ENCODE data around the gene SLIT3. TPM values are rescaled to one million over a fixed set of nuclear protein-coding genes. Genes with fewer than 3 reads are reported as not detected.
A peak's percentile ranks its signal among the peaks of the same experiment; 100 is the strongest.

The SLIT3 gene
- total RNA-seq, 6 donors from 2014 or later = 10.8 to 57.3 (median 32.2) TPM

DNA sequence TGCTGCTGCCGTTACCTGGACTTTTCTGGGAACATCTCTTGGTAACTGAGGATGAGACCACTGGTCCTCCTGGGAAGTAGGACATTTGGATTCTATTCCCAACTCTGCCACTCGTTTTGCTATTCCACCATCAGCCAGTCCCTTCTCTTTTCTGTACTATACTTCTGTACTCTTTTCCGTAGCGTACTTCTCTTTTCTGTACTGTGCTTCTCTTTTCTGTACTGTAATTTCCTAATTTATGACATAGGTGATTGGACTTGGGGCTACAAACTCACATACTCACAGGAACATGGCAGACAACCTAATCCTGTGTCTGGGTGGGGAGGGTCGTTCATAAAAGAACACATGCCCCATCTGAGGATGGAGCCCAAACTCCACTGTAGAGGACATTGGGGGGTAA lies 386.4 kb downstream of the SLIT3 start:
- Histone ChIP-seq H3K27me3 (no peaks in the 10 kb centered on the region), H3K27ac (no peak overlapping the region), H3K36me3 (no peaks in the 10 kb centered on the region), H3K4me3 (no peak overlapping the region), H3K9me3 (no peaks in the 10 kb centered on the region), H3K4me1 (peaks cover 0 to 3% (median 0%) of the 10 kb centered on the region in 4 donors)
- ATAC-seq (ENCODE audit: low FRiP score in 2 of 2) (no peak), DNase-seq (no peak)
- TF ChIP-seq EP300 (IDR thresholded peaks at IDR 0.05) (no peak), POLR2A (IDR thresholded peaks at IDR 0.05) (no peak), POLR2AphosphoS5 (IDR thresholded peaks at IDR 0.05) (no peak)
- TF ChIP-seq, protein P1, sequence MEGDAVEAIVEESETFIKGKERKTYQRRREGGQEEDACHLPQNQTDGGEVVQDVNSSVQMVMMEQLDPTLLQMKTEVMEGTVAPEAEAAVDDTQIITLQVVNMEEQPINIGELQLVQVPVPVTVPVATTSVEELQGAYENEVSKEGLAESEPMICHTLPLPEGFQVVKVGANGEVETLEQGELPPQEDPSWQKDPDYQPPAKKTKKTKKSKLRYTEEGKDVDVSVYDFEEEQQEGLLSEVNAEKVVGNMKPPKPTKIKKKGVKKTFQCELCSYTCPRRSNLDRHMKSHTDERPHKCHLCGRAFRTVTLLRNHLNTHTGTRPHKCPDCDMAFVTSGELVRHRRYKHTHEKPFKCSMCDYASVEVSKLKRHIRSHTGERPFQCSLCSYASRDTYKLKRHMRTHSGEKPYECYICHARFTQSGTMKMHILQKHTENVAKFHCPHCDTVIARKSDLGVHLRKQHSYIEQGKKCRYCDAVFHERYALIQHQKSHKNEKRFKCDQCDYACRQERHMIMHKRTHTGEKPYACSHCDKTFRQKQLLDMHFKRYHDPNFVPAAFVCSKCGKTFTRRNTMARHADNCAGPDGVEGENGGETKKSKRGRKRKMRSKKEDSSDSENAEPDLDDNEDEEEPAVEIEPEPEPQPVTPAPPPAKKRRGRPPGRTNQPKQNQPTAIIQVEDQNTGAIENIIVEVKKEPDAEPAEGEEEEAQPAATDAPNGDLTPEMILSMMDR (IDR thresholded peaks at IDR 0.05) = no peak
- 48 to 68% methylated on average over 5 of the region's 5 CpGs for WGBS, 2 donors

DNA sequence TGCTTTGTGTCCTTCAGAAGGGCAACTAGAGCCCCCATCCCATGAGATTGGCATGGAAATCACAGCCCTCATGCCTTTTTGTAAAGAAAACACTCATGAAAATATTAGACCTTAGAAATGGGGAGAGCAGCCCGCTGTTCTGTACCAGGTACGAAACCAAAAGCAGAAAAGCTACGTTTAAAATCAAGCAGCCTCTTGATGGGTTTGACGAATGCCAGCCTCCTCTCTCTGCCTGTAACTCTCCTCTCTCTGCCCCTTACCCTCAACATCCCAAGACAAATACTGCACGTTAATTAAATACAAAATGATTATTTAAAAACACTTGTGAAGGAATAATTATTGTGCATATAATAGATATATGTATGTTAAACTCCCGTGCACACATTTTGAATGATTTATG lies 390.1 kb downstream of the SLIT3 start:
- Histone ChIP-seq H3K27me3 (no peaks in the 10 kb centered on the region), H3K27ac (no peak overlapping the region), H3K36me3 (no peaks in the 10 kb centered on the region), H3K4me1 (no peaks in the 10 kb centered on the region), H3K4me3 (no peak overlapping the region), H3K9me3 (no peaks in the 10 kb centered on the region)
- DNase-seq (no peak), ATAC-seq (ENCODE audit: low FRiP score in 2 of 2) (no peak)
- WGBS, 2 donors = 71 to 75% methylated on average over 6 of the region's 6 CpGs
- TF ChIP-seq POLR2A (IDR thresholded peaks at IDR 0.05) = no peak
- TF ChIP-seq, protein P1 (IDR thresholded peaks at IDR 0.05) = no peak

DNA sequence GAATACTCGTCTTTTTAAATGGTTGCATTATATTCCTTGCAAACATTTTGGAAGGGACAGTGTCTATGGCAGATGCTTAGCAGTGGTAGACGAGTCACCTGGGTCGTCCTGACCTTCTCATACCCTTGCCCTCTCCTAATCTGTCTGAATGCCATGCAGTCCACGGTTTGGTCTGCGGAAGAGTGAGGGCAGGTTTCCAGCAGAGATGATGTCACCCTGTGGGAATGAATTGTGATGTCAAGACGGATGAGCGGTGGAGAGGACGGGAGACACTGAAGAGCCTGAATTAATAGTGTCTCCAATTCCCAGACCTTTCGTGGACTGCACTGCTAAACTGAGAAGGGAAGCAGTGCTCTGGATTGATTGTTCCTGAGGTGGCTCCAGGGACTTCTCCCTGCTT lies 392.7 kb downstream of the SLIT3 start:
- DNase-seq = no peak
- H3K27me3 ChIP-seq = no peaks in the 10 kb centered on the region
- H3K36me3 ChIP-seq = no peaks in the 10 kb centered on the region
- no peak overlapping the region for H3K27ac ChIP-seq
- H3K4me3 ChIP-seq = no peak overlapping the region
- 53 to 65% methylated on average over 9 of the region's 9 CpGs for WGBS, 2 donors
- TF ChIP-seq EP300 (IDR thresholded peaks at IDR 0.05) (no peak), POLR2A (IDR thresholded peaks at IDR 0.05) (no peak), POLR2AphosphoS5 (IDR thresholded peaks at IDR 0.05) (no peak)
- TF ChIP-seq, protein P1 (IDR thresholded peaks at IDR 0.05) = no peak
- H3K9me3 ChIP-seq = no peaks in the 10 kb centered on the region
- ATAC-seq (ENCODE audit: low FRiP score in 2 of 2) = peak in 1 of 2 donors; percentile 35
- no peaks in the 10 kb centered on the region for H3K4me1 ChIP-seq

DNA sequence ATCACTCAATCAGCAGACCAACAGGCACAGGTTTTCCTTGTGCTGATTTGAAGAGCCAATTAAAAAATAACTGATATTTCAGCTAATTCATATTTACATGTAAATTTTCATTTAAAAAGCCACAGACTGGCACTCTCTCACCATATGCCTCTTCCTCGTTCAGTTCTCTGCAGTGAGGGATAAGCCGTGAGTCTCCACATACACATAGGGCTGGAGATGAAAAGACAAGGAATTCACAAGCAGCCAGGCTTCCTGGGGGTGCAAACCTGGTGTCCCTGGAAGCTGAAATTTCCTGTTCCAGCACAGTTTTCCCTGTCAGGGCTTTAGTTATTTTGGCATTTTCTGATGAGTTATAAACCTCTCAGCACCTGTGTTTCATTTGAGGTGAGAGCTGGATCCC lies 397.9 kb downstream of the SLIT3 start:
- no peaks in the 10 kb centered on the region for H3K27me3 ChIP-seq
- TF ChIP-seq POLR2A (IDR thresholded peaks at IDR 0.05) (no peak), POLR2AphosphoS5 (IDR thresholded peaks at IDR 0.05) (no peak)
- TF ChIP-seq, protein P1 (IDR thresholded peaks at IDR 0.05) = no peak
- ATAC-seq (ENCODE audit: low FRiP score in 2 of 2) = no peak
- H3K4me3 ChIP-seq = no peak overlapping the region
- no peaks in the 10 kb centered on the region for H3K36me3 ChIP-seq
- no peak for DNase-seq
- H3K9me3 ChIP-seq = no peaks in the 10 kb centered on the region
- no peak overlapping the region for H3K27ac ChIP-seq
- 56 to 90% methylated on average over 2 of the region's 2 CpGs for WGBS, 2 donors
- H3K4me1 ChIP-seq = no peaks in the 10 kb centered on the region

DNA sequence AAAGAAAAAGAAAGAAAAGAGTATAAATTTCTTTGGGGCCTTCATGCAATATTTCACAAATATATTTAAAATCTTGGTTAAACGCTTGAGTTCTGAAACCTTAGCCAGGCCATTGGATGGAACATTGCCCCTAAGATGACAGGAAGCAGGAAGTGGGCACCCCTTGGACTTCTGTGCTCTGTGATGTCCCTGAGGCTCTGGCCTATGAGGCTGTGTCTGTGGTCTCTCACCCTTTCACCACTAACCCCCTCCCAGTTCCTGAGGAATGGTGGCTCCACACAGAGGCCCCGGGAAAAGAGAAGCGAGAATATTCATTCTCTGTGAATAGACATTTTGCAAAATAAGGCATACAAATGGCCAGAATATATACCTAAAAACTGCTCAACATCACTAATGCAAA lies 401.3 kb downstream of the SLIT3 start:
- Histone ChIP-seq H3K36me3 (no peaks in the 10 kb centered on the region), H3K27ac (no peak overlapping the region), H3K4me1 (no peaks in the 10 kb centered on the region), H3K9me3 (no peaks in the 10 kb centered on the region), H3K27me3 (no peaks in the 10 kb centered on the region), H3K4me3 (no peak overlapping the region)
- no peak for DNase-seq
- no peak for ATAC-seq (ENCODE audit: low FRiP score in 2 of 2)
- TF ChIP-seq POLR2AphosphoS5 (IDR thresholded peaks at IDR 0.05) = no peak
- no peak for TF ChIP-seq POLR2A (IDR thresholded peaks at IDR 0.05)
- no peak for TF ChIP-seq EP300 (IDR thresholded peaks at IDR 0.05)
- TF ChIP-seq, protein P1 (IDR thresholded peaks at IDR 0.05) = no peak
- WGBS, 2 donors = 65 to 68% methylated on average over 3 of the region's 3 CpGs
